OCI-LY3 (cell line): Measurements from ENCODE around the gene TIMM10B.

ENCODE experiments used
- H2AFZ ChIP-seq: fragments of 200-600, 300-600 bp; shearing (Covaris generic); 2 replicates; pipeline ENCODE4 v1.6.0; 2014; ENCODE audit warnings: antibody characterized with exemption, low read depth, low read length
- H3K27ac ChIP-seq: fragments of 200-600, 300-600 bp; sonication (generic); 2 replicates; pipeline ENCODE4 v1.5.1; 2014; ENCODE audit warnings: mild to moderate bottlenecking, low read length, moderate library complexity, mixed read lengths
- H3K27me3 ChIP-seq: fragments of 200-600, 300-600 bp; sonication (generic); 2 replicates; pipeline ENCODE4 v1.6.1; 2014; ENCODE audit warnings: low read depth, low read length, mixed read lengths
- H3K36me3 ChIP-seq: fragments of 200-600, 300-600 bp; sonication (generic); replicated peaks from 2 replicates; pipeline ENCODE3; 2014; ENCODE audit warnings: low read depth, low read length, mixed read lengths
- H3K4me1 ChIP-seq: fragments of 300-600, 200-600 bp; sonication (generic); 2 replicates; pipeline ENCODE4 v1.6.1; 2014; ENCODE audit warnings: low read length, mixed read lengths
- H3K4me2 ChIP-seq: fragments of 200-600, 300-600 bp; sonication (generic); 2 replicates; pipeline ENCODE4 v1.6.1; 2014; ENCODE audit warnings: low read length, mixed read lengths
- H3K4me3 ChIP-seq: fragments of 300-600, 200-600 bp; sonication (generic); 2 replicates; pipeline ENCODE4 v1.5.1; 2014; ENCODE audit warnings: antibody characterized with exemption, mild to moderate bottlenecking, low read length, moderate library complexity
- H3K79me2 ChIP-seq: fragments of 300-600, 200-600 bp; shearing (Covaris generic); 2 replicates; pipeline ENCODE4 v1.6.1; 2014; ENCODE audit warnings: mild to moderate bottlenecking, low read length, mixed read lengths
- H3K9ac ChIP-seq: fragments of 300-600, 200-600 bp; shearing (Covaris generic); 2 replicates; pipeline ENCODE4 v1.6.0; 2014; ENCODE audit warnings: mild to moderate bottlenecking, low read length, moderate library complexity
- H3K9me3 ChIP-seq: fragments of 200-600, 300-600 bp; shearing (Covaris generic); 2 replicates; pipeline ENCODE4 v1.6.1; 2014; ENCODE audit warnings: low read length, mixed read lengths; ENCODE audit not compliant: insufficient read depth
- H4K20me1 ChIP-seq: fragments of 200-600, 300-600 bp; sonication (generic); 2 replicates; pipeline ENCODE4 v1.6.1; 2016; ENCODE audit warnings: low read length, mixed read lengths; ENCODE audit not compliant: insufficient read depth
- CTCF ChIP-seq: fragments of 200-600, 300-600 bp; sonication (generic); IDR thresholded peaks from 2 replicates; pipeline ENCODE4 v1.5.1; 2014; ENCODE audit warnings: antibody characterized with exemption, low read length, low read depth
- EZH2phosphoT487 ChIP-seq: fragments of 200-600 bp; shearing (Covaris generic); IDR thresholded peaks from 2 replicates; pipeline ENCODE4 v1.6.1; 2018; ENCODE audit warnings: antibody characterized with exemption, mixed run types, low read depth

TIMM10B gene

GRCh38 chr11:6531267-6531752, 50.0 kb downstream of the TIMM10B start:
- Histone ChIP-seq H3K27me3 (no peaks in the 10 kb centered on the region), H3K27ac (no peak overlapping the region), H3K4me1 (peaks cover 8% of the 10 kb centered on the region), H3K9me3 (no peaks in the 10 kb centered on the region), H3K79me2 (no peaks in the 10 kb centered on the region), H3K4me3 (no peak overlapping the region), H3K4me2 (no peak overlapping the region), H3K9ac (no peak overlapping the region), H4K20me1 (no peaks in the 10 kb centered on the region), H2AFZ (no peak overlapping the region), H3K36me3 (peaks cover 4% of the 10 kb centered on the region)
- TF ChIP-seq EZH2phosphoT487 (no peak), CTCF (peak; percentile 79)
